Activated B cell treated with CpG ODN at 0.5 μM for 24 hours (primary cell): Measurements from ENCODE around the gene OR7C1. TPM values are rescaled to one million over a fixed set of nuclear protein-coding genes. Genes with fewer than 3 reads are reported as not detected.
A peak's percentile ranks its signal among the peaks of the same experiment; 100 is the strongest.
"Not testable (repeated sequence)": the region's sequence is repeated elsewhere in the genome, so short reads cannot be mapped to it uniquely, and the experiment has no call there.

Source experiments
- ATAC-seq: fragments of 200-7000 bp; cut with Tn5 transposase; one replicate; pipeline ENCODE4 v1.10.0; 2021; ENCODE audit warnings: low read depth, mild to moderate bottlenecking, moderate library complexity
- CTCF ChIA-PET: fragments of 350-600 bp; sonication (Branson Sonifier 250); formaldehyde crosslinking; loops from one replicate; lab custom pipeline; 2021; ENCODE audit warnings: antibody characterized with exemption; lab: Charles Lee
- POLR2A ChIA-PET: fragments of 350-600 bp; sonication (Branson Sonifier 250); formaldehyde crosslinking; loops from one replicate; lab custom pipeline; 2021; ENCODE audit warnings: antibody characterized with exemption; lab: Charles Lee
- DNase-seq: peaks from one replicate; pipeline ENCODE4 v3.0.0; 2022
- H3K27ac Mint-ChIP-seq: one replicate; pipeline ENCODE4 v1.8.0; 2020; ENCODE audit warnings: mixed read lengths
- H3K27me3 Mint-ChIP-seq: one replicate; pipeline ENCODE4 v1.8.0; 2021; ENCODE audit warnings: mixed read lengths
- H3K36me3 Mint-ChIP-seq: one replicate; pipeline ENCODE4 v1.8.0; 2021; ENCODE audit warnings: low read depth, mixed read lengths
- H3K4me1 Mint-ChIP-seq: one replicate; pipeline ENCODE4 v1.8.0; 2021; ENCODE audit warnings: mixed read lengths
- H3K4me3 Mint-ChIP-seq: one replicate; pipeline ENCODE4 v1.8.0; 2020; ENCODE audit warnings: mild to moderate bottlenecking, mixed read lengths
- H3K9me3 Mint-ChIP-seq: one replicate; pipeline ENCODE4 v1.8.0; 2020; ENCODE audit warnings: mixed read lengths
- intact Hi-C: fragments of 100-400 bp; cut with micrococcal nuclease; formaldehyde crosslinking; loops from one replicate; pipeline ENCODE4 v1.15.1; 2024
- total RNA-seq: library from RNA; stranded (reverse); gene quantifications from 2 replicates; pipeline ENCODE4 v1.2.3, GENCODE V29; 2022
- TF ChIP-seq, protein P1 (sequence below): fragments of 200-600 bp; IDR thresholded peaks from one replicate; pipeline ENCODE4 v1.8.0; 2022; ENCODE audit warnings: antibody characterized with exemption, mild to moderate bottlenecking

OR7C1 gene
- total RNA-seq, 1 donor from 2014 or later: not detected

DNA sequence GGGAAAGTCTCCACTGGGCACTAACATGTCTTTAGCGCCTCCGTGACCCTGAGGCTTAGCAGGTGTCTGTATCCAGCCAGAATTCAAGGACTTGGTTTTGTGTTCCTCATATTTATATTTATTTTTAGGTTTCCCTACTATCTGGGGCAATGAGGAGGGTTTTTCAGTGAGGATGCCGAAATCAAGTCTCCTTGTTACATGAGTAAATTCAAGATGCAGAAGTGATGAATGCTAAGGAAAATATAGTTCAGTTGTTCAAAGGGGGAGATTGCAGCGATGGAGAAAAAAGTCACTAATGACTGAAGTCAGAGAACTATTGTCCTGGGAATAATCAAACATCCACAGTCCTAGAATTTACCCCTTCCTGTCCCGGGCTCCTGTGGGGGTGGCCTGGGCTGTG, 55.8 kb downstream of the OR7C1 start:
- ChIA-PET POLR2A (interaction anchor here (0.6 kb wide), 1 partner anchor 16 kb away, joined by 8 read pairs; no protein-coding TSS in a partner anchor), CTCF (no interaction called here)
- H3K27ac Mint-ChIP-seq: no peak overlapping the region
- no peaks in the 10 kb centered on the region for H3K36me3 Mint-ChIP-seq
- H3K4me1 Mint-ChIP-seq: peaks cover 34% of the 10 kb centered on the region
- H3K9me3 Mint-ChIP-seq: no peaks in the 10 kb centered on the region
- DNase-seq (no peak), ATAC-seq (no peak)
- peaks cover 6% of the 10 kb centered on the region for H3K27me3 Mint-ChIP-seq
- TF ChIP-seq, protein P1, sequence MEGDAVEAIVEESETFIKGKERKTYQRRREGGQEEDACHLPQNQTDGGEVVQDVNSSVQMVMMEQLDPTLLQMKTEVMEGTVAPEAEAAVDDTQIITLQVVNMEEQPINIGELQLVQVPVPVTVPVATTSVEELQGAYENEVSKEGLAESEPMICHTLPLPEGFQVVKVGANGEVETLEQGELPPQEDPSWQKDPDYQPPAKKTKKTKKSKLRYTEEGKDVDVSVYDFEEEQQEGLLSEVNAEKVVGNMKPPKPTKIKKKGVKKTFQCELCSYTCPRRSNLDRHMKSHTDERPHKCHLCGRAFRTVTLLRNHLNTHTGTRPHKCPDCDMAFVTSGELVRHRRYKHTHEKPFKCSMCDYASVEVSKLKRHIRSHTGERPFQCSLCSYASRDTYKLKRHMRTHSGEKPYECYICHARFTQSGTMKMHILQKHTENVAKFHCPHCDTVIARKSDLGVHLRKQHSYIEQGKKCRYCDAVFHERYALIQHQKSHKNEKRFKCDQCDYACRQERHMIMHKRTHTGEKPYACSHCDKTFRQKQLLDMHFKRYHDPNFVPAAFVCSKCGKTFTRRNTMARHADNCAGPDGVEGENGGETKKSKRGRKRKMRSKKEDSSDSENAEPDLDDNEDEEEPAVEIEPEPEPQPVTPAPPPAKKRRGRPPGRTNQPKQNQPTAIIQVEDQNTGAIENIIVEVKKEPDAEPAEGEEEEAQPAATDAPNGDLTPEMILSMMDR: no peak
- no peak overlapping the region for H3K4me3 Mint-ChIP-seq
- intact Hi-C loops: no loop called here

DNA sequence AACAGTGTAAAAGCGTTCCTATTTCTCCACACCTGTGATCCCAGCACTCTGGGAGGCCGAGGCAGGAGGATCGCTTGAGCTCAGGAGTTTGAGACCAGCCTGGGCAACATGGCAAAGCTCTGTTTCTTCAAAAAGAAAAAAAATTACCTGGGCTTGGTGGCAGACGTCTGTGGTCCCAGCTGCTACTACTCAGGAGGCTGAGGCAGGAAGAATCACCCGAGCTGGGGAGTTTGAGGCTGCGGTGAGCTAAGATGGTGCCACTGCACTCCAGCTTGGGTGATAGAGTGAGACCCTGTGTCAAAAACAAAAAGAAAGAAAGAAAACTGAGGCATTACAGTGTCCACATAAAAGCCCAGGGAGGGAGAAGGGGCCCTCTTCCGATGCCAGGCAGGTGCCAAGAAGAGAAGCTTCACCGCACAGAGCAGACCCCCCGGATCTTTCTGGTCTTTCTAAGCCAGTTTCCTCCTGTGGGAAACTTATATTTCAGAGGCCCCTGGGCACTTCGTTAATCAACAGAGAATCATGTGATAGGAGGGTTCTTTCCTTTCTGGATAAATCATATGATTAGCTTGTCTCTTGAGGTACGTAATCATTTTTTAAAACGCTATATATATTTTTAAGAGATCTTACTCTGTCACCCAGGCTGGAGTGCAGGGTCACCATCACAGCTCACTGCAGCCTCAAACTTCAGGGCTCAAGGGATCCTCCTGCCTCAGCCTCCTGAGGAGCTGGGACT, 56.7 kb downstream of the OR7C1 start, which contains the start of gene ADGRE2:
Gene ADGRE2 (minus strand): TSS at position 451 of the 736 bp plus-strand sequence. CDS start 1,804 bp downstream, outside the sequence.
- intact Hi-C loops, ATAC-seq, H3K36me3 Mint-ChIP-seq, H3K27ac Mint-ChIP-seq, DNase-seq, CTCF ChIA-PET, H3K9me3 Mint-ChIP-seq: not testable (repeated sequence)
- Mint-ChIP-seq H3K4me1 (peaks cover 27% of the 10 kb centered on the region), H3K4me3 (peak within 1 kb of the TSS; percentile 19), H3K27me3 (peaks cover 12% of the 10 kb centered on the region)
- POLR2A ChIA-PET: interaction anchor here (0.7 kb wide), 2 partner anchors 88 to 92 kb away, joined by 3 to 4 read pairs; no protein-coding TSS in a partner anchor

DNA sequence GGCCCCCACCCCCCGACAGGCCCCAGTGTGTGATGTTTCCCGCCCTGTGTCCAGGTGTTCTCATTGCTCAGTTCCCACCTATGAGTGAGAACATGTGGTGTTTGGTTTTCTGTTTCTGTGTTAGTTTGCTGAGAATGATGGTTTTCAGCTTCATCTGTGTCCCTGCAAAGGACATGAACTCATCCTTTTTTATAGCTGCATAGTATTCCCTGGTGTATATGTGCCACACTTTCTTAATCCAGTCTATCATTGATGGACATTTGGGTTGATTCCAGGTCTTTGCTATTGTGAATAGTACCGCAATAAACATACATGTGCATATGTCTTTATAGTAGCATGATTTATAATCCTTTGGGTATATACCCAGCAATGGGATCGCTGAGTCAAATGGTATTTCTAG, 57.3 kb downstream of the OR7C1 start:
- Mint-ChIP-seq H3K27me3 (peaks cover 13% of the 10 kb centered on the region), H3K4me3 (peak overlapping the region; percentile 19), H3K4me1 (peaks cover 23% of the 10 kb centered on the region)
- H3K36me3 Mint-ChIP-seq, H3K27ac Mint-ChIP-seq, ATAC-seq, intact Hi-C loops, H3K9me3 Mint-ChIP-seq, DNase-seq, CTCF ChIA-PET: not testable (repeated sequence)
- POLR2A ChIA-PET: interaction anchor here (0.7 kb wide), 1 partner anchor 87 kb away, joined by 3 read pairs; no protein-coding TSS in a partner anchor

DNA sequence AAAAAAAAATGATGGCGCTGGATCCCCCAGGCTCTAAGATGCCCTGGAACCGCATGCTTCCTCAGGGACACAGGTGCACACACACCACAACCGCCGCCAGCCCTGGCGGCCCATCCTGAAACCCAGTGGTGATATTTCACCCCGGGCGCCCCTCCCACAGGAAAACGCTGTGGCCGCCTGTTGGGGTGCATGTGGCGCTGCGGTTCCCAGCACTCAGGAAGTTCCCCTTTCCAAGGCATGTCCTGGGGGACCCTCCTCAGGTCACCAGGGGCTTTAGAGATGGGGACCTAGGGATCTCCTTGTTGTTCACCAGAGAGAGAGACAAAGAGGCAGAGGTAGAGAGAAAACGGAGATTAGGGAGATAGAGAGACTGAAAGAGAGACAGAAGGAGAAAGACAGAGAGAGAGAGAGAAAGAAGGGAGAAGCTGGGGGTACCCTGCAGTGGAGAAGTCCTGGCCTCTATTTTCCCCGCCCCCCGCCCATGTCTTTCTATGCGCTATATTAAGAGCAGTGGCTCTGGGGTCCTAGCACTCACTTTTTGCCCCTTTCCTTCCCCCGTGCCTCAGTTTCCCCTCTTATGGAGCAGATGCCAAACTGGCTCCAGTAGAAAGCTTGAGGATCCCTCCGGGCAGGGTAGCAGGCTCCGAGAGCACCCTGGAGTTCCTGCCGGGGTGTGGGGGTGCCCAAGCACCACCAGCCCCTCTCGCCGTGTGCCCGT, 59.0 kb downstream of the OR7C1 start:
- no peak overlapping the region for H3K27ac Mint-ChIP-seq
- H3K4me1 Mint-ChIP-seq: peaks cover 27% of the 10 kb centered on the region
- no peak for DNase-seq
- TF ChIP-seq, protein P1: no peak
- ChIA-PET CTCF (interaction anchor here (0.7 to 1.3 kb wide), 2 partner anchors 10 to 22 kb away, joined by 3 to 4 read pairs; no protein-coding TSS in a partner anchor), POLR2A (interaction anchor here (0.6 to 1.3 kb wide), 3 partner anchors 9 to 330 kb away, joined by 4 to 8 read pairs (median 4); no protein-coding TSS in a partner anchor)
- H3K4me3 Mint-ChIP-seq: peak overlapping the region; percentile 74
- H3K27me3 Mint-ChIP-seq: peaks cover 13% of the 10 kb centered on the region
- intact Hi-C loops: no loop called here
- no peak for ATAC-seq
- H3K9me3 Mint-ChIP-seq: no peaks in the 10 kb centered on the region
- no peaks in the 10 kb centered on the region for H3K36me3 Mint-ChIP-seq

DNA sequence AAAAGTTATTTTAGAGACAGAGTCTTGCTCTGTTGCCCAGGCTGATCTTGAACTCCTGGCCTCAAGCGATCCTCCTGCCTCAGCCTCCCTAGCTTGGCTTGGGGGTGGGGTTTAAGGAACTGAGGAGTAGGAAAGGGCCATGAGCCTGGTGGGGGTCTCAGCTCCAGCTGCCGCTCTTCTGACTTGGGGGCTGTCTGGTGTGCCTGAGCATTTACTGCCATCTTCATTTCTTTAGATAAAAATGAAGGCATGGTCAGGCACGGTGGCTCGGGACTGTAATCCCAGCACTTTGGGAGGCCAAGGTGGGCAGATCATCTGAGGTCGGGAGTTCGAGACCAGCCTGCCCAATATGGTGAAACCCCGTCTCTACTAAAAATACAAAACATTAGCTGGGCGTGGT, 59.7 kb downstream of the OR7C1 start:
- DNase-seq, H3K36me3 Mint-ChIP-seq, ATAC-seq, H3K9me3 Mint-ChIP-seq, H3K27ac Mint-ChIP-seq, intact Hi-C loops: not testable (repeated sequence)
- peaks cover 23% of the 10 kb centered on the region for H3K4me1 Mint-ChIP-seq
- peaks cover 13% of the 10 kb centered on the region for H3K27me3 Mint-ChIP-seq
- peak overlapping the region; percentile 24 for H3K4me3 Mint-ChIP-seq
- POLR2A ChIA-PET: interaction anchor here (0.6 kb wide), 1 partner anchor 199 kb away, joined by 4 read pairs; no protein-coding TSS in a partner anchor
- CTCF ChIA-PET: interaction anchor here (0.7 kb wide), 1 partner anchor 21 kb away, joined by 3 read pairs; no protein-coding TSS in a partner anchor

DNA sequence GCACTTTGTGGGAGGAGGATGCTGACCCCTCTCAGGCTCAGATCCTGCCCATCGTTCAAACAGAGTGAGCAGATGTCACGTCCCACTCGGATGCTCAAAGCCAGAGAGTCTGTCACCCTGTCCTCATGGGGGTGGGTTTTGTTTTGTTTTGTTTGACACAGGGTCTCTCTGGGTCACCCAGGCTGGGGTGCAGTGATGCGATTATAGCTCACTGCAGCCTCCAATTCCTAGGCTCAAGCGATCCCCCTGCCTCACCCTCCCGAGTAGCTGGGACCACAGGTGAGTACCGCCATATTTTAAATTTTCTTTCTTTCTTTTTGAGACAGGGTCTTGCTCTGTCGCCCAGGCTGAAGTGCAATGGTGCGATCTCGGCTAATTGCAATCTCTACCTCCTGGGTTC, 60.6 kb downstream of the OR7C1 start:
- no peak for DNase-seq
- no peak overlapping the region for H3K27ac Mint-ChIP-seq
- intact Hi-C loops: no loop called here
- no peaks in the 10 kb centered on the region for H3K36me3 Mint-ChIP-seq
- ChIA-PET POLR2A (interaction anchor here (0.7 kb wide), 1 partner anchor 1464 kb away, joined by 3 read pairs; no protein-coding TSS in a partner anchor), CTCF (no interaction called here)
- H3K9me3 Mint-ChIP-seq: no peaks in the 10 kb centered on the region
- TF ChIP-seq, protein P1: no peak
- H3K4me3 Mint-ChIP-seq: no peak overlapping the region
- H3K4me1 Mint-ChIP-seq: peaks cover 23% of the 10 kb centered on the region
- ATAC-seq: no peak
- H3K27me3 Mint-ChIP-seq: peaks cover 11% of the 10 kb centered on the region

DNA sequence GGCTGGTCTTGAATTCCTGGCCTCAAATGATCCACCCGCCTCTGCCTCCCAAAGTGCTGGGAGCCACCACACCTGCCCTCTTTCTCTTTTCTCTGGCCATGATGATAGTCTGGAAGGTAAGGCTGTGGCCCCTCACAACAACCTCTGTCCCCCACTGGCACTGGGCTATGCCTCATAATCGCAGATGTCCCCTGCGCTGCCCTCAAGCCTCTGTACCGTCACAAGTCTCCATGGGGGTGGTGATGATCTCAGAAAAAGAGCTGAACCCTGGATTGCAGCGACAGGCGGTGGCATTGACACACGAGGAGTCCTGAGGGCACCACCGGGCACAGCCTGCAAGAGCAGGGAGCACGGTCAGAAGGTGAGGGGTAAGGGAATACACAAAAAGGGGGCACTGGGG, 61.3 kb downstream of the OR7C1 start:
- CTCF ChIA-PET, POLR2A ChIA-PET, H3K27me3 Mint-ChIP-seq, DNase-seq, intact Hi-C loops, H3K36me3 Mint-ChIP-seq, H3K4me3 Mint-ChIP-seq, ATAC-seq, H3K9me3 Mint-ChIP-seq, H3K27ac Mint-ChIP-seq: not testable (repeated sequence)
- H3K4me1 Mint-ChIP-seq: peaks cover 23% of the 10 kb centered on the region
